HEK293 (cell line): ENCODE measurements around the gene GID8.

Experiments used
- BCL11B ChIP-seq: fragments of 450-650 bp; formaldehyde crosslinking; IDR thresholded peaks from 2 replicates; pipeline ENCODE4 v1.5.1; 2016; ENCODE audit warnings: low read depth, missing biosample characterization, missing genetic modification characterization
- GLI2 ChIP-seq: fragments of 450-650 bp; formaldehyde crosslinking; IDR thresholded peaks from 2 replicates; pipeline ENCODE4; 2017; ENCODE audit warnings: missing biosample characterization, missing genetic modification characterization, low read depth, borderline replicate concordance
- GLIS1 ChIP-seq: fragments of 450-650 bp; formaldehyde crosslinking; IDR thresholded peaks from 2 replicates; pipeline ENCODE4 v1.5.1; 2016; ENCODE audit warnings: missing biosample characterization, missing genetic modification characterization
- KLF17 ChIP-seq: fragments of 450-650 bp; formaldehyde crosslinking; IDR thresholded peaks from 2 replicates; pipeline ENCODE4 v1.5.1; 2016; ENCODE audit warnings: missing biosample characterization, missing genetic modification characterization
- MEIS1 ChIP-seq: sonication (generic); formaldehyde crosslinking; IDR thresholded peaks from 2 replicates; pipeline ENCODE4 v1.8.1; 2022; ENCODE audit warnings: missing genetic modification reagents, mild to moderate bottlenecking, borderline replicate concordance
- MZF1 ChIP-seq: fragments of 450-650 bp; formaldehyde crosslinking; IDR thresholded peaks from 2 replicates; pipeline ENCODE4 v1.5.1; 2017; ENCODE audit warnings: missing biosample characterization, missing genetic modification characterization, borderline replicate concordance
- REPIN1 ChIP-seq: fragments of 450-650 bp; formaldehyde crosslinking; IDR thresholded peaks from 2 replicates; pipeline ENCODE4 v1.5.1; 2017; ENCODE audit warnings: missing biosample characterization, missing genetic modification characterization, low read depth
- TCF7L2 ChIP-seq: IDR thresholded peaks from 2 replicates; pipeline ENCODE4 v1.6.1; 2011; ENCODE audit warnings: low read depth, mild to moderate bottlenecking, inconsistent platforms, low read length, moderate library complexity, borderline replicate concordance
- ZBTB26 ChIP-seq: fragments of 450-650 bp; formaldehyde crosslinking; optimal IDR thresholded peaks from 2 replicates; pipeline ENCODE3; 2016; ENCODE audit warnings: missing biosample characterization, mild to moderate bottlenecking, missing genetic modification characterization
- ZFP37 ChIP-seq: fragments of 450-650 bp; formaldehyde crosslinking; IDR thresholded peaks from 2 replicates; pipeline ENCODE4 v1.5.1; 2016; ENCODE audit warnings: missing biosample characterization, missing genetic modification characterization
- ZFP69B ChIP-seq: fragments of 450-650 bp; formaldehyde crosslinking; IDR thresholded peaks from 2 replicates; pipeline ENCODE4 v1.5.1; 2016; ENCODE audit warnings: missing biosample characterization, missing genetic modification characterization
- ZIC2 ChIP-seq: fragments of 450-650 bp; formaldehyde crosslinking; IDR thresholded peaks from 2 replicates; pipeline ENCODE4 v1.5.1; 2016; ENCODE audit warnings: missing biosample characterization, missing genetic modification characterization
- ZNF10 ChIP-seq: fragments of 450-650 bp; formaldehyde crosslinking; IDR thresholded peaks from 2 replicates; pipeline ENCODE4 v1.5.1; 2017; ENCODE audit warnings: missing biosample characterization, missing genetic modification characterization
- ZNF114 ChIP-seq: fragments of 450-650 bp; formaldehyde crosslinking; IDR thresholded peaks from 2 replicates; pipeline ENCODE4 v1.5.0; 2017; ENCODE audit warnings: missing biosample characterization, missing genetic modification characterization
- ZNF155 ChIP-seq: fragments of 450-650 bp; formaldehyde crosslinking; IDR thresholded peaks from 2 replicates; pipeline ENCODE4 v1.5.1; 2016; ENCODE audit warnings: missing biosample characterization, missing genetic modification characterization
- ZNF18 ChIP-seq: fragments of 450-650 bp; formaldehyde crosslinking; IDR thresholded peaks from 2 replicates; pipeline ENCODE4 v1.5.1; 2016; ENCODE audit warnings: missing biosample characterization, missing genetic modification characterization
- ZNF274 ChIP-seq, 2 experiments: fragments of 200-500 bp in 1 of 2; fragments of 450-650 bp in 1 of 2; sonication (Bioruptor generic) in 1 of 2; formaldehyde crosslinking in 1 of 2; IDR thresholded peaks; 2 replicates each; pipeline versions ENCODE4 v1.5.1 to v1.6.1; 2014 to 2016; ENCODE audit warnings: borderline replicate concordance in 1 of 2, inconsistent platforms in 1 of 2, low read length in 1 of 2, missing biosample characterization in 1 of 2, missing genetic modification characterization in 1 of 2
- ZNF335 ChIP-seq: fragments of 450-650 bp; formaldehyde crosslinking; conservative IDR thresholded peaks from 2 replicates; pipeline ENCODE4 v1.5.1; 2016; ENCODE audit warnings: missing biosample characterization, missing genetic modification characterization
- ZNF366 ChIP-seq: fragments of 450-650 bp; formaldehyde crosslinking; conservative IDR thresholded peaks from 2 replicates; pipeline ENCODE4 v1.5.1; 2016; ENCODE audit warnings: missing biosample characterization, missing genetic modification characterization
- ZNF416 ChIP-seq: fragments of 450-650 bp; formaldehyde crosslinking; IDR thresholded peaks from 2 replicates; pipeline ENCODE4 v1.5.1; 2016; ENCODE audit warnings: missing biosample characterization, missing genetic modification characterization
- ZNF549 ChIP-seq: fragments of 450-650 bp; IDR thresholded peaks from 2 replicates; pipeline ENCODE4 v1.5.1; 2018; ENCODE audit warnings: missing biosample characterization, missing genetic modification characterization, mild to moderate bottlenecking, inconsistent platforms, moderate library complexity
- ZNF701 ChIP-seq: fragments of 450-650 bp; formaldehyde crosslinking; IDR thresholded peaks from 2 replicates; pipeline ENCODE4 v1.5.1; 2016; ENCODE audit warnings: missing biosample characterization, missing genetic modification characterization
- TF ChIP-seq, protein P1 (sequence below): fragments of 450-650 bp; formaldehyde crosslinking; IDR thresholded peaks from 2 replicates; pipeline ENCODE4 v1.5.1; 2016; ENCODE audit warnings: missing biosample characterization, missing genetic modification characterization
- TF ChIP-seq, protein P2 (sequence below): fragments of 450-650 bp; formaldehyde crosslinking; IDR thresholded peaks from 2 replicates; pipeline ENCODE4 v1.5.1; 2017; ENCODE audit warnings: missing biosample characterization, mild to moderate bottlenecking, missing genetic modification characterization, moderate library complexity
- TF ChIP-seq, protein P3 (sequence below): fragments of 450-650 bp; formaldehyde crosslinking; IDR thresholded peaks from 2 replicates; pipeline ENCODE4 v1.5.1; 2016; ENCODE audit warnings: missing biosample characterization, missing genetic modification characterization
- TF ChIP-seq, protein P4 (sequence below): fragments of 450-650 bp; formaldehyde crosslinking; IDR thresholded peaks from 2 replicates; pipeline ENCODE4 v1.5.1; 2016; ENCODE audit warnings: missing biosample characterization, missing genetic modification characterization, borderline replicate concordance

GID8 gene

GRCh38 chr20:62900052-62900691 lies 37.8 kb upstream of the GID8 start (continued):
- peak; percentile 19 for TF ChIP-seq ZBTB26
- TF ChIP-seq ZFP69B, result peak; percentile 16; the same call in 1 of the 2 replicates
- TF ChIP-seq ZNF366 (tag by site-specific recombination), result peak; percentile 52; the same call in 1 of the 2 replicates
- no peak for TF ChIP-seq ZNF155 (tag by site-specific recombination)
- no peak for TF ChIP-seq MZF1
- no peak for TF ChIP-seq KLF17 (tag by site-specific recombination)
- 0 out of 2 replicates have a peak, but pooled peaks have one; percentile 53 for TF ChIP-seq ZIC2 (tag by site-specific recombination)
- TF ChIP-seq, protein P1, sequence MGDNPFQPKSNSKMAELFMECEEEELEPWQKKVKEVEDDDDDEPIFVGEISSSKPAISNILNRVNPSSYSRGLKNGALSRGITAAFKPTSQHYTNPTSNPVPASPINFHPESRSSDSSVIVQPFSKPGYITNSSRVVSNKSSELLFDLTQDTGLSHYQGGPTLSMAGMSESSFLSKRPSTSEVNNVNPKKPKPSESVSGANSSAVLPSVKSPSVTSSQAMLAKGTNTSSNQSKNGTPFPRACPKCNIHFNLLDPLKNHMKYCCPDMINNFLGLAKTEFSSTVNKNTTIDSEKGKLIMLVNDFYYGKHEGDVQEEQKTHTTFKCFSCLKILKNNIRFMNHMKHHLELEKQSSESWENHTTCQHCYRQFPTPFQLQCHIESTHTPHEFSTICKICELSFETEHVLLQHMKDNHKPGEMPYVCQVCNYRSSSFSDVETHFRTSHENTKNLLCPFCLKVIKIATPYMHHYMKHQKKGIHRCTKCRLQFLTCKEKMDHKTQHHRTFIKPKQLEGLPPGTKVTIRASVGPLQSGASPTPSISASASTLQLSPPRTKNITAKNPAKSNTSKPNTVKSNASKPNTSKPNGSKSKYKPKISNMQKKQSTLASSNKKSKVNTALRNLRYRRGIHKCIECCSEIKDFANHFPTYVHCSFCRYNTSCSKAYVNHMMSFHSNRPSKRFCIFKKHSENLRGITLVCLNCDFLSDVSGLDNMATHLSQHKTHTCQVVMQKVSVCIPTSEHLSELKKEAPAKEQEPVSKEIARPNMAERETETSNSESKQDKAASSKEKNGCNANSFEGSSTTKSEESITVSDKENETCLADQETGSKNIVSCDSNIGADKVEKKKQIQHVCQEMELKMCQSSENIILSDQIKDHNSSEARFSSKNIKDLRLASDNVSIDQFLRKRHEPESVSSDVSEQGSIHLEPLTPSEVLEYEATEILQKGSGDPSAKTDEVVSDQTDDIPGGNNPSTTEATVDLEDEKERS (tag by site-specific recombination), result no peak
- TF ChIP-seq BCL11B, result no peak
- TF ChIP-seq ZNF416 (tag by site-specific recombination), result no peak
- no peak for TF ChIP-seq MEIS1
- no peak for TF ChIP-seq ZFP37 (tag by site-specific recombination)
- no peak for TF ChIP-seq GLIS1 (tag by site-specific recombination)
- TF ChIP-seq ZNF274 (IDR thresholded peaks at IDR 0.05; ENCODE audit: low read length), result no peak
- no peak for TF ChIP-seq ZNF274 (tag by site-specific recombination; IDR thresholded peaks at IDR 0.05; ENCODE audit: borderline replicate concordance)
- no peak; the same call in 1 of the 2 replicates for TF ChIP-seq ZNF10
- TF ChIP-seq ZNF18 (tag by site-specific recombination), result no peak
- TF ChIP-seq, protein P2, sequence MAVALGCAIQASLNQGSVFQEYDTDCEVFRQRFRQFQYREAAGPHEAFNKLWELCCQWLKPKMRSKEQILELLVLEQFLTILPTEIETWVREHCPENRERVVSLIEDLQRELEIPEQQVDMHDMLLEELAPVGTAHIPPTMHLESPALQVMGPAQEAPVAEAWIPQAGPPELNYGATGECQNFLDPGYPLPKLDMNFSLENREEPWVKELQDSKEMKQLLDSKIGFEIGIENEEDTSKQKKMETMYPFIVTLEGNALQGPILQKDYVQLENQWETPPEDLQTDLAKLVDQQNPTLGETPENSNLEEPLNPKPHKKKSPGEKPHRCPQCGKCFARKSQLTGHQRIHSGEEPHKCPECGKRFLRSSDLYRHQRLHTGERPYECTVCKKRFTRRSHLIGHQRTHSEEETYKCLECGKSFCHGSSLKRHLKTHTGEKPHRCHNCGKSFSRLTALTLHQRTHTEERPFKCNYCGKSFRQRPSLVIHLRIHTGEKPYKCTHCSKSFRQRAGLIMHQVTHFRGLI (tag by site-specific recombination), result no peak
- TF ChIP-seq, protein P3, sequence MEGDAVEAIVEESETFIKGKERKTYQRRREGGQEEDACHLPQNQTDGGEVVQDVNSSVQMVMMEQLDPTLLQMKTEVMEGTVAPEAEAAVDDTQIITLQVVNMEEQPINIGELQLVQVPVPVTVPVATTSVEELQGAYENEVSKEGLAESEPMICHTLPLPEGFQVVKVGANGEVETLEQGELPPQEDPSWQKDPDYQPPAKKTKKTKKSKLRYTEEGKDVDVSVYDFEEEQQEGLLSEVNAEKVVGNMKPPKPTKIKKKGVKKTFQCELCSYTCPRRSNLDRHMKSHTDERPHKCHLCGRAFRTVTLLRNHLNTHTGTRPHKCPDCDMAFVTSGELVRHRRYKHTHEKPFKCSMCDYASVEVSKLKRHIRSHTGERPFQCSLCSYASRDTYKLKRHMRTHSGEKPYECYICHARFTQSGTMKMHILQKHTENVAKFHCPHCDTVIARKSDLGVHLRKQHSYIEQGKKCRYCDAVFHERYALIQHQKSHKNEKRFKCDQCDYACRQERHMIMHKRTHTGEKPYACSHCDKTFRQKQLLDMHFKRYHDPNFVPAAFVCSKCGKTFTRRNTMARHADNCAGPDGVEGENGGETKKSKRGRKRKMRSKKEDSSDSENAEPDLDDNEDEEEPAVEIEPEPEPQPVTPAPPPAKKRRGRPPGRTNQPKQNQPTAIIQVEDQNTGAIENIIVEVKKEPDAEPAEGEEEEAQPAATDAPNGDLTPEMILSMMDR, result peak; percentile 91
- TF ChIP-seq ZNF114, result no peak
- TF ChIP-seq REPIN1 (tag by site-specific recombination), result no peak
- no peak for TF ChIP-seq ZNF701 (tag by site-specific recombination)
- TF ChIP-seq TCF7L2, result no peak
- TF ChIP-seq ZNF549 (tag by site-specific recombination), result no peak
- TF ChIP-seq, protein P4, sequence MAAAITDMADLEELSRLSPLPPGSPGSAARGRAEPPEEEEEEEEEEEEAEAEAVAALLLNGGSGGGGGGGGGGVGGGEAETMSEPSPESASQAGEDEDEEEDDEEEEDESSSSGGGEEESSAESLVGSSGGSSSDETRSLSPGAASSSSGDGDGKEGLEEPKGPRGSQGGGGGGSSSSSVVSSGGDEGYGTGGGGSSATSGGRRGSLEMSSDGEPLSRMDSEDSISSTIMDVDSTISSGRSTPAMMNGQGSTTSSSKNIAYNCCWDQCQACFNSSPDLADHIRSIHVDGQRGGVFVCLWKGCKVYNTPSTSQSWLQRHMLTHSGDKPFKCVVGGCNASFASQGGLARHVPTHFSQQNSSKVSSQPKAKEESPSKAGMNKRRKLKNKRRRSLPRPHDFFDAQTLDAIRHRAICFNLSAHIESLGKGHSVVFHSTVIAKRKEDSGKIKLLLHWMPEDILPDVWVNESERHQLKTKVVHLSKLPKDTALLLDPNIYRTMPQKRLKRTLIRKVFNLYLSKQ (tag by site-specific recombination), result no peak
- 0 out of 2 replicates have a peak, but pooled peaks have one; percentile 39 for TF ChIP-seq ZNF335 (tag by site-specific recombination)
- TF ChIP-seq GLI2 (tag by site-specific recombination), result no peak
